H1 (cell line): ENCODE results near the gene EXOSC7. TPM values are rescaled to one million over a fixed set of nuclear protein-coding genes. Genes with fewer than 3 reads are reported as not detected.

Experiments
- CTCF ChIA-PET: fragments of 300-600 bp; sonication (Branson Sonifier 250); formaldehyde crosslinking; loops from one replicate; lab custom pipeline; 2021; ENCODE audit not compliant: partially characterized antibody; lab: Charles Lee
- POLR2A ChIA-PET: fragments of 300-600 bp; sonication (Branson Sonifier 250); formaldehyde crosslinking; loops from one replicate; lab custom pipeline; 2021; ENCODE audit warnings: inconsistent platforms; ENCODE audit not compliant: partially characterized antibody; lab: Charles Lee
- DNase-seq, 2 experiments: peaks; one replicate each; pipeline versions ENCODE4 v3.0.0 to v3.0.0-alpha.2; 2010 to 2022; ENCODE audit warnings: low spot score in 2 of 2, low read depth in 1 of 2, mixed read lengths in 1 of 2
- FAIRE-seq: peaks from 2 replicates; lab custom pipeline; 2011; peaks lifted over from hg19 to GRCh38; lab: Jason Lieb, UNC
- H2AFZ ChIP-seq: 2 replicates; pipeline ENCODE4 v1.8.1; 2012; ENCODE audit warnings: low read length, inconsistent platforms
- H2AK5ac ChIP-seq: 2 replicates; pipeline ENCODE4 v1.6.1; 2013; ENCODE audit warnings: low read depth, low read length
- H2BK120ac ChIP-seq: replicated peaks from 2 replicates; pipeline ENCODE3; 2013; ENCODE audit warnings: low read depth, low read length, inconsistent platforms
- H2BK12ac ChIP-seq: 2 replicates; pipeline ENCODE4 v1.6.1; 2013; ENCODE audit warnings: low read depth, low read length
- H2BK15ac ChIP-seq: 2 replicates; pipeline ENCODE4 v1.6.1; 2013; ENCODE audit warnings: low read length
- H2BK20ac ChIP-seq: 2 replicates; pipeline ENCODE4 v1.6.1; 2013; ENCODE audit warnings: low read length
- H2BK5ac ChIP-seq: 2 replicates; pipeline ENCODE4 v1.6.1; 2013; ENCODE audit warnings: low read depth, low read length
- H3K14ac ChIP-seq: 2 replicates; pipeline ENCODE4 v1.6.1; 2013; ENCODE audit warnings: inconsistent platforms; ENCODE audit not compliant: insufficient read length
- H3K18ac ChIP-seq: 2 replicates; pipeline ENCODE4 v1.6.1; 2013; ENCODE audit warnings: low read length; ENCODE audit errors: extremely low read depth
- H3K23ac ChIP-seq: 2 replicates; pipeline ENCODE4 v1.6.1; 2013; ENCODE audit warnings: inconsistent platforms; ENCODE audit not compliant: insufficient read length
- H3K23me2 ChIP-seq: 2 replicates; pipeline ENCODE4 v1.6.1; 2013; ENCODE audit warnings: low read depth, low read length
- H3K27ac ChIP-seq: 2 replicates; pipeline ENCODE4 v1.6.1; 2011; ENCODE audit warnings: low read depth, low read length, inconsistent platforms
- H3K27me3 ChIP-seq, 4 experiments: replicated peaks in 1 of 4; 1 replicate in 1 of 4; 2 replicates in 3 of 4; pipeline versions ENCODE4 v1.6.1 to v1.8.1; 2011 to 2013; ENCODE audit warnings: low read length in 3 of 4, mild to moderate bottlenecking in 3 of 4, inconsistent platforms in 2 of 4, mixed read lengths in 2 of 4, moderate library complexity in 1 of 4; ENCODE audit not compliant: control insufficient read depth in 3 of 4, insufficient read depth in 3 of 4; ENCODE audit errors: extremely low read depth in 1 of 4
- H3K36me3 ChIP-seq, 4 experiments: 2 replicates each; pipeline versions ENCODE4 v1.6.1 to v1.8.1; 2011 to 2013; ENCODE audit warnings: mild to moderate bottlenecking in 4 of 4, low read length in 3 of 4, moderate library complexity in 2 of 4, control low read depth in 1 of 4, inconsistent platforms in 1 of 4; ENCODE audit not compliant: insufficient read depth in 4 of 4, control insufficient read depth in 2 of 4
- H3K4ac ChIP-seq: replicated peaks from 2 replicates; pipeline ENCODE3; 2013; ENCODE audit warnings: low read length, low read depth, mixed read lengths, inconsistent platforms; ENCODE audit not compliant: insufficient read length
- H3K4me1 ChIP-seq, 4 experiments: replicated peaks in 1 of 4; 1 replicate in 1 of 4; 2 replicates in 3 of 4; pipeline versions ENCODE4 v1.6.1 to v1.8.1; 2011 to 2013; ENCODE audit warnings: low read length in 3 of 4, inconsistent platforms in 2 of 4, mixed read lengths in 1 of 4; ENCODE audit not compliant: insufficient read depth in 4 of 4, control insufficient read depth in 3 of 4
- H3K4me2 ChIP-seq, 2 experiments: 2 replicates each; pipeline versions ENCODE4 v1.6.1 to v1.8.1; 2011 to 2013; ENCODE audit warnings: low read depth in 2 of 2, low read length in 2 of 2, control low read depth in 1 of 2, inconsistent platforms in 1 of 2, mild to moderate bottlenecking in 1 of 2; ENCODE audit not compliant: insufficient read depth in 1 of 2
- H3K4me3 ChIP-seq, 4 experiments: fragments of 200-600, 300-600 bp in 1 of 4; sonication (generic), shearing (Covaris generic), sonication (Bioruptor Twin) in 1 of 4; 2 replicates each; pipeline versions ENCODE4 v1.5.1 to v1.8.1; 2011 to 2016; ENCODE audit warnings: low read length in 4 of 4, low read depth in 3 of 4, control low read depth in 2 of 4, inconsistent platforms in 2 of 4, mild to moderate bottlenecking in 2 of 4, mixed read lengths in 1 of 4, moderate library complexity in 1 of 4; ENCODE audit not compliant: insufficient read depth in 2 of 4; ENCODE audit errors: extremely low read depth in 1 of 4
- H3K56ac ChIP-seq: replicated peaks from 2 replicates; pipeline ENCODE3; 2013; ENCODE audit warnings: low read depth, mild to moderate bottlenecking, mixed read lengths, low read length, inconsistent platforms; ENCODE audit not compliant: insufficient read length
- H3K79me1 ChIP-seq: 2 replicates; pipeline ENCODE4 v1.6.1; 2013; ENCODE audit warnings: low read depth, low read length, control low read depth
- H3K79me2 ChIP-seq, 2 experiments: 2 replicates each; pipeline versions ENCODE4 v1.6.1 to v1.8.1; 2012 to 2013; ENCODE audit warnings: low read length in 2 of 2, mild to moderate bottlenecking in 2 of 2, inconsistent platforms in 1 of 2; ENCODE audit not compliant: insufficient read depth in 2 of 2, control insufficient read depth in 1 of 2
- H3K9ac ChIP-seq, 4 experiments: replicated peaks in 1 of 4; 1 replicate in 1 of 4; 2 replicates in 3 of 4; pipeline versions ENCODE4 v1.6.1 to v1.8.1; 2011 to 2013; ENCODE audit warnings: low read depth in 3 of 4, low read length in 3 of 4, control low read depth in 2 of 4, mild to moderate bottlenecking in 2 of 4, moderate library complexity in 2 of 4, inconsistent platforms in 1 of 4; ENCODE audit errors: extremely low read depth in 1 of 4
- H3K9me3 ChIP-seq, 2 experiments: 2 replicates each; pipeline versions ENCODE4 v1.6.1 to v1.8.1; 2012 to 2013; ENCODE audit warnings: mild to moderate bottlenecking in 2 of 2, moderate library complexity in 2 of 2, control low read depth in 1 of 2, inconsistent platforms in 1 of 2, low read depth in 1 of 2, low read length in 1 of 2, mixed read lengths in 1 of 2; ENCODE audit not compliant: insufficient read depth in 2 of 2
- H4K20me1 ChIP-seq, 2 experiments: replicated peaks in 1 of 2; 2 replicates each; pipeline versions ENCODE3 to v1.8.1; 2011 to 2013; ENCODE audit warnings: inconsistent platforms in 2 of 2, low read length in 2 of 2, mild to moderate bottlenecking in 1 of 2; ENCODE audit not compliant: insufficient read depth in 2 of 2, control insufficient read depth in 1 of 2
- H4K5ac ChIP-seq: 2 replicates; pipeline ENCODE4 v1.6.1; 2013; ENCODE audit warnings: low read length, low read depth, mixed read lengths, inconsistent platforms; ENCODE audit not compliant: insufficient read length
- H4K8ac ChIP-seq: 2 replicates; pipeline ENCODE4 v1.8.0; 2013; ENCODE audit warnings: mild to moderate bottlenecking, moderate library complexity, low read length, inconsistent platforms; ENCODE audit not compliant: insufficient read depth; ENCODE audit errors: extremely low read depth
- H4K91ac ChIP-seq: replicated peaks from 2 replicates; pipeline ENCODE3; 2013; ENCODE audit warnings: low read length, mixed read lengths, inconsistent platforms; ENCODE audit not compliant: insufficient read length
- BACH1 ChIP-seq: IDR thresholded peaks from 2 replicates; pipeline ENCODE4 v1.6.1; 2012; ENCODE audit warnings: low read length, improper control_type of control experiment
- CBX5 ChIP-seq: fragments of 300-800, 300-1000 bp; sonication (generic); IDR thresholded peaks from 2 replicates; pipeline ENCODE4 v1.7.1; 2016; ENCODE audit warnings: antibody characterized with exemption, low read length, low read depth
- FOSL1 ChIP-seq: IDR thresholded peaks from 2 replicates; pipeline ENCODE4 v1.6.1; 2011; ENCODE audit warnings: mild to moderate bottlenecking, low read depth, low read length, moderate library complexity; ENCODE audit not compliant: insufficient read depth
- GTF2F1 ChIP-seq: IDR thresholded peaks from 2 replicates; pipeline ENCODE4 v1.6.1; 2012; ENCODE audit warnings: low read depth, low read length, improper control_type of control experiment, borderline replicate concordance
- HDAC2 ChIP-seq, 2 experiments: fragments of 300-600 bp in 1 of 2; sonication (generic) in 1 of 2; IDR thresholded peaks; 2 replicates each; pipeline ENCODE4 v1.6.1; 2011 to 2012; ENCODE audit warnings: low read depth in 2 of 2, low read length in 2 of 2, mild to moderate bottlenecking in 2 of 2, moderate library complexity in 2 of 2, borderline replicate concordance in 1 of 2, inconsistent platforms in 1 of 2
- KDM4A ChIP-seq: IDR thresholded peaks from one replicate; pipeline ENCODE4 v1.7.1; 2012; ENCODE audit warnings: low read depth, mild to moderate bottlenecking, moderate library complexity, low read length, inconsistent platforms; ENCODE audit not compliant: severe bottlenecking
- NANOG ChIP-seq: IDR thresholded peaks from 2 replicates; pipeline ENCODE4 v1.6.1; 2011; ENCODE audit warnings: low read length, low read depth, mild to moderate bottlenecking, inconsistent platforms; ENCODE audit not compliant: insufficient read depth, poor library complexity, severe bottlenecking
- PHF8 ChIP-seq: fragments of 200-600 bp; sonication (generic); conservative IDR thresholded peaks from 2 replicates; pipeline ENCODE4 v1.7.1; 2012; ENCODE audit warnings: low read depth, mild to moderate bottlenecking, inconsistent platforms, low read length, moderate library complexity
- RNF2 ChIP-seq: fragments of 200-900, 300-1000 bp; sonication (generic); IDR thresholded peaks from 2 replicates; pipeline ENCODE4 v1.7.1; 2016; ENCODE audit warnings: borderline replicate concordance, low read depth, mild to moderate bottlenecking, antibody characterized with exemption, low read length; ENCODE audit not compliant: poor library complexity, severe bottlenecking; ENCODE audit errors: missing control alignments
- SIX5 ChIP-seq: IDR thresholded peaks from 2 replicates; pipeline ENCODE4 v1.6.1; 2011; ENCODE audit warnings: mild to moderate bottlenecking, low read depth, low read length
- SP1 ChIP-seq: IDR thresholded peaks from 2 replicates; pipeline ENCODE4 v1.6.1; 2011; ENCODE audit warnings: low read depth, low read length
- TCF12 ChIP-seq: IDR thresholded peaks from 2 replicates; pipeline ENCODE4 v1.6.1; 2011; ENCODE audit warnings: low read depth, mild to moderate bottlenecking, low read length
- YY1 ChIP-seq: IDR thresholded peaks from 2 replicates; pipeline ENCODE4 v1.6.1; 2011; ENCODE audit warnings: low read depth, mild to moderate bottlenecking, low read length
- WGBS, 2 experiments: shearing (Covaris generic) in 1 of 2; methylation state at CpG; one replicate each; pipeline versions ENCODE4 v1.1.6 to v1.1.7; 2013 to 2015; ENCODE audit warnings: low lambda C conversion rate in 2 of 2, mixed read lengths in 2 of 2, inconsistent platforms in 1 of 2, low coverage in 1 of 2, missing lambda C conversion rate in 1 of 2; ENCODE audit not compliant: insufficient replicate concordance in 2 of 2, insufficient coverage in 1 of 2, insufficient read length in 1 of 2; ENCODE audit errors: extremely low coverage in 1 of 2, missing lambda C conversion rate in 1 of 2; 5-methylcytosine and 5-hydroxymethylcytosine counted together
- polyA plus RNA-seq, 7 experiments: library from polyadenylated mRNA; depleted of rRNA in 3 of 7; stranded (reverse) in 5 of 7; unstranded in 2 of 7; fragments of >200 nt in 5 of 7; fragments of 200-250 nt in 2 of 7; gene quantifications; 1 replicate in 5 of 7; 2 replicates in 1 of 7; 4 replicates in 1 of 7; pipeline versions ENCODE4 v1.2.1 to v1.2.3, GENCODE V29; 2011 to 2013; ENCODE audit warnings: missing spikeins in 2 of 7, mixed read lengths in 2 of 7
- total RNA-seq: library from RNA; stranded (reverse); fragmentation: NEBNext Ultra II Directional; extraction: Animal tissue kit (Norgen Biotek cat#: 25700); gene quantifications from 2 replicates; pipeline ENCODE4 v1.2.1, GENCODE V29; 2021

EXOSC7 gene
- total and polyA plus RNA-seq, 2 of the 8 experiments (the other 6 are each of a cell fraction or from before 2014, with no cell fraction given): 92.7 to 94.5 TPM

DNA sequence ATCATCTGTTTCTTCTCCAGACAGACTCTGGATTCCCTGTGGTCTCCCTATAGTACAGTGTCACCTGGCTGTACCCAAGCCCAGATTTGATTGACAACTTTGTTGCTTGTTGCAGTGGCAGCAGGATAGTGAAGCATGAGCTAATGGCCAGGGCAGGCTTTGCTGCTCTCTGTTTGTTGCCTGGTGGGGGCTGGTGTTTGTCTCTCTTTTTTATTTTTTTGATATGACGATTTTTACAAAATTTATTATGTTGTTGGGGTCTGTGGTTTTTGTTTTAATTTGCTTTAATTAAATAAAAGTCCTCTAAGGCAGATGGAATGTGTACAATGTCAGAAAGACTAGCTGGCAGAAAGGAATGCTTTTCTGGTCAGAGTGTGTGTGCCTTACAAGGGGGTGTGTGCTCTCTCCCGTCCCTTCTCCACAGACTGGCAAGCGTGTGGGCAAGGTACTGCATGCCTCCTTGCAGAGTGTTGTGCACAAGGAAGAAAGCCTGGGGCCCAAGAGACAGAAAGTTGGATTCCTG lies 34.8 kb downstream of the EXOSC7 start:
- peaks cover 0 to 2% (median 0%) of the 10 kb centered on the region in 4 experiments; a peak in 1 of 7 replicates for H3K4me1 ChIP-seq
- no peak overlapping the region for H3K23ac ChIP-seq
- no peaks in the 10 kb centered on the region for H3K23me2 ChIP-seq
- H3K79me2 ChIP-seq: no peaks in the 10 kb centered on the region
- no peak overlapping the region for H2BK12ac ChIP-seq
- ChIA-PET POLR2A (interaction anchor here (1.2 to 1.4 kb wide), 2 partner anchors 10 to 18 kb away, joined by 3 to 6 read pairs; no protein-coding TSS in a partner anchor), CTCF (interaction anchor here (1.3 to 1.7 kb wide), 2 partner anchors 16 to 161 kb away, joined by 3 read pairs; no protein-coding TSS in a partner anchor)
- H4K5ac ChIP-seq: no peak overlapping the region
- no peak overlapping the region for H3K14ac ChIP-seq
- H3K4me3 ChIP-seq: no peak overlapping the region
- no peaks in the 10 kb centered on the region for H3K79me1 ChIP-seq
- H4K8ac ChIP-seq: no peak overlapping the region
- no peak overlapping the region for H2AFZ ChIP-seq
- no peak for FAIRE-seq
- H4K91ac ChIP-seq: no peak overlapping the region
- H2BK15ac ChIP-seq: no peak overlapping the region
- no peak overlapping the region for H2BK20ac ChIP-seq
- no peak overlapping the region for H3K4me2 ChIP-seq
- WGBS, 2 experiments: 91% methylated on average over 3 of the region's 3 CpGs; no CpG with 5 or more reads in 1 of the 2 experiments
- no peak overlapping the region for H2AK5ac ChIP-seq
- no peak overlapping the region for H3K4ac ChIP-seq
- no peak for DNase-seq
- H3K9me3 ChIP-seq: no peaks in the 10 kb centered on the region
- H3K27me3 ChIP-seq: no peaks in the 10 kb centered on the region
- no peak overlapping the region for H3K27ac ChIP-seq
- H2BK120ac ChIP-seq: no peak overlapping the region
- peaks cover 18 to 57% (median 43%) of the 10 kb centered on the region in 4 experiments; a peak in 7 of 8 replicates for H3K36me3 ChIP-seq
- peaks cover 0 to 4% of the 10 kb centered on the region in 2 experiments for H4K20me1 ChIP-seq
- no peak overlapping the region for H2BK5ac ChIP-seq
- no peak overlapping the region for H3K9ac ChIP-seq
- H3K18ac ChIP-seq: no peak overlapping the region
- H3K56ac ChIP-seq: no peak overlapping the region
- TF ChIP-seq YY1 (no peak), SP1 (no peak), FOSL1 (no peak), RNF2 (no peak), PHF8 (no peak), CBX5 (no peak), HDAC2 (IDR thresholded peaks at IDR 0.05; ENCODE audit: borderline replicate concordance in 1 of 2, low read depth in 2 of 2, low read length in 2 of 2) (no peak), TCF12 (no peak), GTF2F1 (no peak), BACH1 (no peak), SIX5 (no peak), NANOG (no peak), KDM4A (no peak)
